ENCODE data around the gene MUC16.

MUC16 gene

GRCh38 chr19:9039728-9040127 is 29.5 kb upstream of the MUC16 start:
- H3K27me3 Mint-ChIP-seq, result peaks cover 14 to 40% of the 10 kb centered on the region in 2 donors
- no peaks in the 10 kb centered on the region for H3K9me3 Mint-ChIP-seq
- no peak for DNase-seq
- no peak overlapping the region for H3K27ac Mint-ChIP-seq
- H3K4me1 Mint-ChIP-seq (ENCODE audit: low read depth in 2 of 2), result no peaks in the 10 kb centered on the region
- no peak for ATAC-seq (replicated peaks)
- H3K4me3 Mint-ChIP-seq, result no peak overlapping the region
- H3K36me3 Mint-ChIP-seq (ENCODE audit: insufficient read depth), result no peaks in the 10 kb centered on the region

GRCh38 chr19:9037400-9038062 is 27.3 kb upstream of the MUC16 start:
- Mint-ChIP-seq H3K27ac (no peak overlapping the region), H3K36me3 (ENCODE audit: insufficient read depth) (no peaks in the 10 kb centered on the region), H3K4me1 (ENCODE audit: low read depth in 2 of 2) (no peaks in the 10 kb centered on the region), H3K9me3 (no peaks in the 10 kb centered on the region), H3K4me3 (no peak overlapping the region), H3K27me3 (peaks cover 9 to 27% of the 10 kb centered on the region in 2 donors)
- no peak for DNase-seq
- no peak for ATAC-seq (replicated peaks)

GRCh38 chr19:9032136-9032631 is 22.0 kb upstream of the MUC16 start:
- DNase-seq, result no peak
- H3K4me1 Mint-ChIP-seq (ENCODE audit: low read depth in 2 of 2), result no peaks in the 10 kb centered on the region
- ATAC-seq (replicated peaks), result no peak

GRCh38 chr19:9018163-9018875 is 8.1 kb upstream of the MUC16 start:
- Mint-ChIP-seq H3K36me3 (ENCODE audit: insufficient read depth) (no peaks in the 10 kb centered on the region), H3K4me1 (ENCODE audit: low read depth in 2 of 2) (no peaks in the 10 kb centered on the region), H3K27ac (no peak overlapping the region), H3K4me3 (no peak overlapping the region), H3K27me3 (peaks cover 24 to 26% of the 10 kb centered on the region in 2 donors), H3K9me3 (no peaks in the 10 kb centered on the region)
- no peak for ATAC-seq (replicated peaks)
- no peak for DNase-seq

More at GRCh38 chr19:9032136-9032631, 22.0 kb upstream of the MUC16 start:
- H3K36me3 Mint-ChIP-seq (ENCODE audit: insufficient read depth), result no peaks in the 10 kb centered on the region
- H3K4me3 Mint-ChIP-seq, result no peak overlapping the region
- H3K27ac Mint-ChIP-seq, result no peak overlapping the region
- peaks cover 0 to 14% of the 10 kb centered on the region in 2 donors for H3K27me3 Mint-ChIP-seq
- no peaks in the 10 kb centered on the region for H3K9me3 Mint-ChIP-seq

- Mint-ChIP-seq H3K4me3 (no peak overlapping the region), H3K9me3 (no peaks in the 10 kb centered on the region), H3K36me3 (ENCODE audit: insufficient read depth) (no peaks in the 10 kb centered on the region), H3K27ac (no peak overlapping the region), H3K4me1 (ENCODE audit: low read depth in 2 of 2) (no peaks in the 10 kb centered on the region), H3K27me3 (peaks cover 16 to 47% of the 10 kb centered on the region in 2 donors)
- ATAC-seq (replicated peaks) (no peak), DNase-seq (no peak)
These were observed 4.6 kb upstream of the MUC16 start for GRCh38 chr19:9014803-9015202.

- H3K27ac Mint-ChIP-seq, result no peak overlapping the region
These were observed 3.8 kb upstream of the MUC16 start for GRCh38 chr19:9013988-9014387.

GRCh38 chr19:9011875-9012274 is 1.7 kb upstream of the MUC16 start:
- H3K4me1 Mint-ChIP-seq (ENCODE audit: low read depth in 2 of 2), result no peaks in the 10 kb centered on the region
- no peaks in the 10 kb centered on the region for H3K36me3 Mint-ChIP-seq (ENCODE audit: insufficient read depth)
- DNase-seq (no peak), ATAC-seq (replicated peaks) (no peak)
- H3K4me3 Mint-ChIP-seq, result no peak overlapping the region
- H3K27me3 Mint-ChIP-seq, result peaks cover 8 to 48% of the 10 kb centered on the region in 2 donors
- H3K27ac Mint-ChIP-seq, result no peak overlapping the region
- no peaks in the 10 kb centered on the region for H3K9me3 Mint-ChIP-seq

More at GRCh38 chr19:9013988-9014387, 3.8 kb upstream of the MUC16 start:
- H3K36me3 Mint-ChIP-seq (ENCODE audit: insufficient read depth), result no peaks in the 10 kb centered on the region
- ATAC-seq (replicated peaks) (no peak), DNase-seq (no peak)
- no peaks in the 10 kb centered on the region for H3K9me3 Mint-ChIP-seq
- H3K27me3 Mint-ChIP-seq, result peaks cover 16 to 55% of the 10 kb centered on the region in 2 donors
- no peak overlapping the region for H3K4me3 Mint-ChIP-seq
- no peaks in the 10 kb centered on the region for H3K4me1 Mint-ChIP-seq (ENCODE audit: low read depth in 2 of 2)

- no peak overlapping the region for H3K4me3 Mint-ChIP-seq
These were observed 484 bp upstream of the MUC16 start for GRCh38 chr19:9010693-9011092.

GRCh38 chr19:9009431-9009830 is 778 bp downstream of the MUC16 start:
- DNase-seq, result no peak
- H3K27ac Mint-ChIP-seq, result no peak overlapping the region
- ATAC-seq (replicated peaks), result no peak

More at GRCh38 chr19:9010693-9011092, 484 bp upstream of the MUC16 start:
- Mint-ChIP-seq H3K4me1 (ENCODE audit: low read depth in 2 of 2) (no peaks in the 10 kb centered on the region), H3K36me3 (ENCODE audit: insufficient read depth) (no peaks in the 10 kb centered on the region), H3K27me3 (peaks cover 8 to 48% of the 10 kb centered on the region in 2 donors), H3K27ac (peak overlapping the region in 1 of 2 donors; percentile 44), H3K9me3 (no peaks in the 10 kb centered on the region)
- DNase-seq (no peak), ATAC-seq (replicated peaks) (no peak)

GRCh38 chr19:9008667-9009066 is 1.5 kb downstream of the MUC16 start:
- ATAC-seq (replicated peaks), result no peak
- no peaks in the 10 kb centered on the region for H3K36me3 Mint-ChIP-seq (ENCODE audit: insufficient read depth)
- H3K27ac Mint-ChIP-seq, result no peak overlapping the region
- H3K4me1 Mint-ChIP-seq (ENCODE audit: low read depth in 2 of 2), result no peaks in the 10 kb centered on the region
- no peaks in the 10 kb centered on the region for H3K9me3 Mint-ChIP-seq
- peaks cover 8 to 42% of the 10 kb centered on the region in 2 donors for H3K27me3 Mint-ChIP-seq
- no peak for DNase-seq
- H3K4me3 Mint-ChIP-seq, result no peak overlapping the region

More at GRCh38 chr19:9009431-9009830, 778 bp downstream of the MUC16 start:
- H3K27me3 Mint-ChIP-seq, result peaks cover 8 to 48% of the 10 kb centered on the region in 2 donors
- H3K4me3 Mint-ChIP-seq, result peak overlapping the region; percentile 61 to 66
- no peaks in the 10 kb centered on the region for H3K9me3 Mint-ChIP-seq
- H3K36me3 Mint-ChIP-seq (ENCODE audit: insufficient read depth), result no peaks in the 10 kb centered on the region
- no peaks in the 10 kb centered on the region for H3K4me1 Mint-ChIP-seq (ENCODE audit: low read depth in 2 of 2)

GRCh38 chr19:9000933-9001332 is 9.3 kb downstream of the MUC16 start:
- no peak for DNase-seq
- H3K36me3 Mint-ChIP-seq (ENCODE audit: insufficient read depth), result no peaks in the 10 kb centered on the region
- no peak overlapping the region for H3K4me3 Mint-ChIP-seq
- no peak for ATAC-seq (replicated peaks)
- H3K4me1 Mint-ChIP-seq (ENCODE audit: low read depth in 2 of 2), result no peaks in the 10 kb centered on the region
- peaks cover 22 to 40% of the 10 kb centered on the region in 2 donors for H3K27me3 Mint-ChIP-seq
- no peak overlapping the region for H3K27ac Mint-ChIP-seq
- peaks cover 0 to 2% of the 10 kb centered on the region in 2 donors for H3K9me3 Mint-ChIP-seq

GRCh38 chr19:8988204-8988603 is 22.0 kb downstream of the MUC16 start:
- no peak for DNase-seq
- H3K4me3 Mint-ChIP-seq, result no peak overlapping the region

GRCh38 chr19:8986296-8986695 is 23.9 kb downstream of the MUC16 start:
- H3K4me1 Mint-ChIP-seq (ENCODE audit: low read depth in 2 of 2), result no peaks in the 10 kb centered on the region
- H3K4me3 Mint-ChIP-seq, result no peak overlapping the region
- H3K27ac Mint-ChIP-seq, result no peak overlapping the region
- ATAC-seq (replicated peaks) (no peak), DNase-seq (no peak)
- no peaks in the 10 kb centered on the region for H3K36me3 Mint-ChIP-seq (ENCODE audit: insufficient read depth)
- peaks cover 6 to 8% of the 10 kb centered on the region in 2 donors for H3K27me3 Mint-ChIP-seq
- H3K9me3 Mint-ChIP-seq, result no peaks in the 10 kb centered on the region

More at GRCh38 chr19:8988204-8988603, 22.0 kb downstream of the MUC16 start:
- Mint-ChIP-seq H3K9me3 (no peaks in the 10 kb centered on the region), H3K4me1 (ENCODE audit: low read depth in 2 of 2) (no peaks in the 10 kb centered on the region), H3K27ac (no peak overlapping the region), H3K27me3 (peaks cover 5 to 15% of the 10 kb centered on the region in 2 donors), H3K36me3 (ENCODE audit: insufficient read depth) (no peaks in the 10 kb centered on the region)
- ATAC-seq (replicated peaks), result no peak

All from effector memory CD8-positive, alpha-beta T cell (primary cell).